ELR (cell line): ENCODE data around the gene AK8.

Source experiments
- DNase-seq: peaks from one replicate; pipeline ENCODE4 v3.0.0-alpha.2; 2015; ENCODE audit warnings: low read depth

AK8 gene, protein sequence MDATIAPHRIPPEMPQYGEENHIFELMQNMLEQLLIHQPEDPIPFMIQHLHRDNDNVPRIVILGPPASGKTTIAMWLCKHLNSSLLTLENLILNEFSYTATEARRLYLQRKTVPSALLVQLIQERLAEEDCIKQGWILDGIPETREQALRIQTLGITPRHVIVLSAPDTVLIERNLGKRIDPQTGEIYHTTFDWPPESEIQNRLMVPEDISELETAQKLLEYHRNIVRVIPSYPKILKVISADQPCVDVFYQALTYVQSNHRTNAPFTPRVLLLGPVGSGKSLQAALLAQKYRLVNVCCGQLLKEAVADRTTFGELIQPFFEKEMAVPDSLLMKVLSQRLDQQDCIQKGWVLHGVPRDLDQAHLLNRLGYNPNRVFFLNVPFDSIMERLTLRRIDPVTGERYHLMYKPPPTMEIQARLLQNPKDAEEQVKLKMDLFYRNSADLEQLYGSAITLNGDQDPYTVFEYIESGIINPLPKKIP

DNA sequence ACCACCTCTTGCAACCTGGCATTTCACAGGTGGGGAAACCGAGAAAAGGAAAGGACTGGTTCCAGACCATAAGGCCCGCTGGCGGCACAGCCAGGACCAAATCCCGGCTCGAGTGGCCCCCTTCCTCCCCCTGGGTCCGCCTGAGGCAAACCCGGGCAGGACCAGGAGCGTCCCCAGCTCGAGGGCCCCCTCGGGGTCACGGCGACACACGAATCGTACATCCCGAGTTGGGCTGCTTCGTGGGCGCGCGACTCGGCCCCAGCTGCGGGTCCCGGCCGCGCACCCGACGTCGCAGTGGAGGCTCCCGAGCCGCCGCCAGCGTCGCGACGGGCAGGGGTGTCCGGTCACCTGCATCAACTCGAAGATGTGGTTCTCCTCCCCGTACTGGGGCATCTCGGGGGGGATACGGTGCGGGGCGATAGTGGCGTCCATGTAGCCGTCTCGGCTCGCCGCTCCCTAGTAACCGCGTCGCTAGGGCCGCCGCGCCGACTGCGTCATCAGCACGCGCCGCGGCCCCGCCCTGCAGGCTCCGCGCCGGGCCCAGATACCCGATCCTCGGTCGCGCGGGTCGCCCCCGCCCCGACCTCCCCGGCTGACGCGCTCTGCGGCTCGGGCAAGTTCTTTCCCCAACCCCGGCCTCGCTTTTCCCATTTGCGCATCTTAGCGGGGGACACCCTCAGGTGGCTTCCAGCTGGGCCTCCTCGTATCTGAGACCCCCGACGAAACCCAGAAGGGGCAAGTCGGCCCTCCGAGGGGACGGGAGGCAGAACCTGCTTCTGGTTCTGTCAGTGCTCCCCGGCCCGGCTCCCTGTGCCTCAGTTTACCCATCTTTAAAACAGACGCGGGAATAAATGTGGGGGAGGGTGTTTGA lies at the start of gene AK8:
Gene AK8, minus strand, starts transcription at position 461 of the 871 bp plus-strand sequence. Its CDS starts 29 bp downstream, at position 432.
- DNase-seq, result peak; percentile 78

DNA sequence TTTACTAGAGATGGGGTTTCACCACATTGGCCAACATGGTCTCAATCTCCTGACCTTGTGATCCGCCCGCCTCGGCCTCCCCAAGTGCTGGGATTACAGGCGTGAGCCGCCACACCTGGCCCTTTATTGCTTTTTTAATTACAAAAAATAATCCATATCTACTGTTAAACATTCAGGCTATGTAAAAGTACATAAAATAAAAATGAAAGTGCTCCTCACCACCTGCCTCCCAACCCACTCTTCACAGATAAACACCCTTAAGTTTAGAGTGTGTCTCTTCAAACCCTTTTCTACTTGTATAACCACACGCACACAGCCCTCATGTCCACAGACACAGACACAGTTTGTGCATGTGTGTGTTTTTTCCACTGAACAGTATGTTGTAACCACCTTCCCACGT lies 49.6 kb upstream of the AK8 start:
- no peak for DNase-seq

DNA sequence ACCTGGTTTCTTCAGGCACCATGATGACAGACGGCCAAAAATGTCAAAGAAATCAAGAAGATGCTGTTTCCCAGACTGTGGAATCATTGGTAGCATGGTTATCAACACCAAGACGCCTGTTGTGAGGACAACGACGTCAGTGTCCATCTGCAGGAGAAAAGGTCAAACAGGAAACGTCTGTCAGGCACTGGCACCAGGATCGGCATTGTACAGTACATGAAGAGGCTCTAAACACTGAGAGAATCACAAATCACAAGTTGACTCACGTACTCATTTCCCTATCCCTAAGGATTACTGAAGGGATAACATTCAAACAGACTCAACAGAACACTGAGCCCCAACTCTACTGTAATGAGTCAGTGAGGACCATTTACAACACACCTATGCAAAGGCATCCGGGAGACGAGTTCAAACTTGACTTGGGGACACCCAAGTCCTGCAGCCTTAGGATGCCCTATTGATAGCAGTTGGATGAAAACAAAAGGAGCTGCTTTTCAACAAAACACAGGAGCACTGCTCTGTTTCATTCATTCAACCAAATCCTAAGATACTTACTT lies 45.3 kb upstream of the AK8 start:
- DNase-seq, result no peak

DNA sequence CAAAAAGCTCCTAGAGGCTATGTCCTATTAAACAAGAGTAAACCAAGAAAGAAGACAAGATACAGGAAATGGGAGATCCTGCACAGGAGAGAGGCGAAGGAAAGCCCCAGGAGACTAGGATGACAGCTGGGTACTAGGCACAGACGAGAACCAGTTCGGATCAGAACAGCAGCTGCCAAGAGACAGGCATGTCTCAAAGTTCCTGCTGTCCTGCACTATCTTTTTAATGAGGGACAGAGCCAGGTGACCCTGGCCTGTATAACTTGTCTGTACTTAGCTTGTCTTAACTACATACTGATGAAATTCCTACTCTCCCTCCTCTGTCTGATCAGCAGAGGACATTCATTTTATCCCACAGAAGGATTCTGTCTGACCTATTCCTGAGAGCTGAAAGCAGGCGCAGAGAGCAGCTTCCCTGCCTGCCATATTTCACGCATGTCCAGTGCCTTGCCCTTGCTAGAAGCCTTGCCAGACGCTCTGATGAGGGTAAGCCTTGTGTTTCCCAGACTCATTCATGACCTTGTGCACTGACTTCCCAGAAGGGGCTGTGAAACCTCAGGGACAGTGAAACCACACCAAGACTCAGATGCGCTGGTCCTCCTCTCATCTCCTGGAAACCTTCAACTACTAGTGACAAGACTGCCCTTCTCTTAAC lies 41.7 kb upstream of the AK8 start:
- DNase-seq, result no peak

DNA sequence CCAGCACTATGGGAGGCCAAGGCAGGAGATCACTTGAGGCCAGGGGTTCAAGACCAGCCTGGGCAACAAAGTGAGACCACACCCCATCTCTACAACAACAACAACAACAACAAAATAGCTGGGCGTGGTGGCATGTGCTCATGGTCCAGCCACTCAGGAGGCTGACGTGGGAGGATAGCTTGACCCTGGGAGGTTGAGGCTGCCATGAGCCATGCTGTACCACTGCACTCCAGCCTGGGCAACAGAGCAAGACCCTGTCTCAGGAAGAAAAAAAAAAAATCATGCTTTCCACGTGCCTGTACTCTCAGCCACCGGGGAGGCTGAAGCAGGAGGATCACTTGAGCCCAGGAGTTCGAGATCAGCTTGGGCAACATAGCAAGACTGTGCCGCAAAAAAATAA lies 36.8 kb upstream of the AK8 start:
- DNase-seq, result no peak

DNA sequence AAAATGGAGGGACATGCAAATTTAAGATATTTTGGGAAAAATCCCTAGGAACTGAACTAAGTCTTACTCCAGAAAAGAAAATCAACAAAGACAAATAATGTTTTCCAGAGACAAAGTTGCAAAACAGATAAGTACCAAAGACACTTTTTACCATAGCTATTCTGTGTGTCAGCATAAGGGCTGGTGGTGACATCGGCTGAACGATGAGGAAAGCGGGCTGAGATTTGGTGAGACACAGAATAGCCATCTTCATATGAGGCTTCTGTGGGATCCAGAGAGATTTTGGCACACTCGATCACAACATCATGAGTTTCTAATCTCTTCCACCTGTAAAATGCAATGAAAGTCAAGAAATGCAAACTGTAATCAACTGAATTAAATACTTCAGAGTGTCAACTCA lies 34.0 kb upstream of the AK8 start:
- DNase-seq, result no peak

DNA sequence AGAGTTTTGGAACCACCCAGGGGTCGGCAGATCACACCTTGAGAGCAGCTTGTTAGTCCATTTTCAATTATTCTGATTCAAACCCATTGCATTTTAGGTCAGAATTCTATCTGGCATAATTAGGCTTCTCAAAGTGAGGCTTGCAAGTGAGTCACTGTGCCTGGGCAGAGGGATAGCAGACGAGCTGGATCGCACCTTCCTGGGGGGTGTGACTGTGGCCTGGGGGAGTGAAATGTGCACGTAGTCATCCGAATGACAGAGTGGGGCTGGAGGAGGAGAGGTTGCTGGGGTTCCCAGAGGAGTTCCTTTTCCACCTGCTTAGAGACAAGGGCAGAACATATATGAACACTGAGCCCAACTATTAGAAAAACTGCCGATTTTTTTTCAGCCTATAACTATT lies 32.3 kb upstream of the AK8 start:
- DNase-seq, result no peak

DNA sequence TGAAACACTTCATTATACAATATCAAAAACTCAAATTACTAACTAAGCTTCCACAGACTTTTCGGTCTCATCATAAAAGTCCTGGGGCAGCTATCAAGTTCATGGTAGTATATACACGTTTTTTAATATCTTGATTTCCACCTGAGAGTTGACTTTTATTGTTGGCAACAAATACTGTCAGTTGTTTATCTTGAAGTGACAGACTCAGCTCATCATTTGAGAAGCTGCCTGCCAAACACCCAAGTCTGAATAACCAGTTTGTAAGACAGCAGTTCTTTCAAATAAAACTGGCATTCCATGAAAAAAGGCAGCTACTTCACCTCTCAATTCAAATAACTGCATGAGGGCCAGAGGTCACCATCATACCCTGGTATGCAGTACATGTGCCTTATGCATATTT lies 31.2 kb upstream of the AK8 start:
- no peak for DNase-seq

DNA sequence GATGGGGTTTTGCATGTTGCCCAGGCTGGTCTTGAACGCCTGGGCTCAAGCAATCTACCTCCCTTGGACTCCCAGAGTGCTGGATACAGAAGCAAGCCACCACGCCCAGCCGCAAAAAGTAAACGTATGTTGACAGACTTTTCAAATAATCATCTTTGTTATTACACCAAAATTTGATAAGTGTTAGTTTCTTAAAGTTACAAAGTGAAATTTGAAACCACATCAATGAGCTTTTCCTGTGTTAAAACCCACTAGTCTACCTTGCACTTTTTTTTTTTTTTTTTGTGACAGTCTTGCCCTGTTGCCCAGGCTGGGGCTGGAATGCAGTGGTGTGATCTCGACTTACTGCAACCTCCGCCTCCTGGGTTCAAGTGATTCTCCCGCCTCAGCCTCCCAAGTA lies 30.6 kb upstream of the AK8 start:
- no peak for DNase-seq

DNA sequence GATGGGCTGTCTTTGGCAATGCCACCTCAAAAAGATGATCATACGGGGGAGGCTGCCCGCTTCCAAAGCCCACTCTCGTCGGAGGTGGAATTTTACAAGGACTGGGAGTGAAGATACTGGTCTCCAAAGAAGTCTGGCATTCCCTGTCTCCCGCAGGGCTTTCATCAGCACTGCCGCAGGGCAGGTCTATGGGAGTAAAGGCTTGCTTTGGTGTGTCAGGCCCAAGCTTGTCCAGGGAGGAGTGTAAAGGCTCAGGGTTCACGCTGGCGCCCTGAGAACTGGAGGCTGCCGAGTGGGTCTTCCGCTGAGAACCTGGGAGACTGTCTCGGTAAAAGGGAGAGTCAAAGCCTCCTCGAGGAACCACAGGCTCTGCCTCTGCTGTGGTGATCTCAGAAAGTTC lies 27.6 kb upstream of the AK8 start:
- no peak for DNase-seq

DNA sequence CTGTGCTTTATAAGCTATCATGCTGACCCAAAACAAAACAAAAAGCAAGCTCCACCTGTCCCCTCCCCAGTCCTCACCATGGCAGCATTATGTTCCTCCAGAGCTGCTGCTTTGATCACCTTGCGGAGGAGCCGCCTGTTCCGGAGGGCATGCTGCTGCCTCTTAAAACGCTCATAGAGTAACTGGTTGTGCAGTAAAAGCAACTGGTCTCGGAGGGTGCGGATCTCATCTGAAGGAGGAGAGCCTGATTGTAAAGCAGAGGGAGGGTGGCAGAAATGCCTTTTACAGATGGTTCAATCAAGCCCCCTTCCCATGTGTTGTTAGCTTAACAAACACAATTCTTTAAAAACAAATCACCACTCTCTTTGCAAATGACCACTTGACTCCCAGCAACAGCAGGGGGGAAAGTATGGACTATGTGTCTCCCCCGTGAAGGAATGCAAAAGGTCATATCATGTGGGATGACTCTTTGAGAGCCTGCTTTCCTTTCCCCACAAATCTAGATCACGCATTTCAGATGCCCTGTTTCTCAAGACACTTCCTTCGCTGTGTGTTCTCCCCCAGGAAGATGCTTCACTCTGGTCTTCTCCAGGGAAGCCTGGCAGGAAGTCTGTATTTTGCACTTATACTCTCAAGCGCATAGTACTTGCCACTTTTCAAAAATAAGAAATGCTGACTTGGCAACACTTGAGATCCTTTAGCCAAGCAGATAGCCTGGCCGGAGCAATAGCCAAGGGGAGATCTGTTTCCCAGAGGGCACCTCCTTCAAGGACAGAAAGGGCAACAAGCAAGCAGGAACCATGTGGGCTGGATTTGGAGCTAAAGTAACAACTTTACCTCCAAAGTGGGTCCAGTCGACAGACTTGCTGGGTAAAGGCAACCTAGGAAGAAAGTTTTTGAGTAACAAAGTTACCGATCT lies 25.7 kb upstream of the AK8 start:
- no peak for DNase-seq

DNA sequence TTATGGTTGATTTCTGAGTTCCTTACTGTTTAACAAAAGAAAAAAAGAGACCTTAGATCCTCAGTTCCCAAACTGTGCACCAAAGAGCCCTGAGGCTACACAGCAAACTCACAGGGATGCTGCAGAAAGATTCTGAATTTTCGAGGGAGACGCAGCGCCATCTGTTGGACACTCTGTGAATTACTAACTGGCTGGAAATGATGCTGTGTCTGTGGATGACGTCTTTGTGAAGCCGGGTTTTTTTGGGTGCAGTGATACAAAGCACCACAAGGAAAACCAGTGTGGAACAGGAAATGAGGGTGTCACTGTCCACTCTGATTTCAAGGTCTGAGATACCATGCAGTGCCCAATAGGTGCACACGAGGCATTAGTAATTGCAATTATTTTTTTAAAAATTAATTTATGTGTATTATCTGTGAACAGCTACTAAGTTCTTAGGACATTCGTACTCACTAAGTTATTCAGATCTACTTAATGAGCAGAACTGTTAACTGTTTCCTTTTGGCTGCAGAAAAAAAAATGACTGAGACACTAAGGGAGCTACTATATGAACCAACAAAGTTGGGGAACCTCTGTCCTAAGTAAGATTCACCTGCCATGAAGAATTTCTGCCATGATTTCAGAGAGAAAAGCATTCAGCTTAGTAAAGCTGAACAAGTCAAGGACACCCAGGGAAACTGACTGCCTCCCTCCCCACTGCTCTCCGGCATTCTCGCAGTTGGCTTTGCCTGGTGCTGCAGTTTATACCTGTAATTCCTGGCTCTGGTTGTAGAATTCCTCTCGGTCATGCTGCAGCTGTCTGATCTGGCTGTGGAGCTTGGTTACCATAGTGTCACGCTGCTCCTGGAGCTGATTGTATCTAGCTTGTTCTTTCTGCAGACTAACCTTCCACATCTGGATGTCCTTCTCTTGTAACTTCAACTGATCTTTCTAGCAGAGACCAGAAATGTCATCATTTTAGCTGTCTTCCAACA lies 24.1 kb upstream of the AK8 start:
- DNase-seq, result peak; percentile 90

DNA sequence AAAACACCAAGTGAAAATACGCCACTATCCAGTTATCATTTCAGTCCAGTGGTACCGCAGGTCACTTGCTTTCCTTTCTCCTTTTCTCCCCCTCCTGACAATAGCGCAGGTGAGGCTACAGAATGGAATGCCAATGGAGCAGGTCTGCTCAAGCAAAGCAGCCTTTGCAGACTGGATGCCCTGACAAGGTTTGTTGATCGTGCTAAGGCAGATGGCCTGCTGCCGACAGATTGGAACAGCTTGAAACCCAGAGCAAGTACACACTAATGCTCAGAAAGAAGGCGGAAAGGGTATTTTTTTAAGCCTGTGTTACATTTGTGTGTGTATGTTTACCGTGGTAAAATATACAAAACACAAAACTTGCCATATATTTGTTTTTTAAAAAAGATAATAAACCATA lies 20.0 kb upstream of the AK8 start:
- DNase-seq, result no peak

DNA sequence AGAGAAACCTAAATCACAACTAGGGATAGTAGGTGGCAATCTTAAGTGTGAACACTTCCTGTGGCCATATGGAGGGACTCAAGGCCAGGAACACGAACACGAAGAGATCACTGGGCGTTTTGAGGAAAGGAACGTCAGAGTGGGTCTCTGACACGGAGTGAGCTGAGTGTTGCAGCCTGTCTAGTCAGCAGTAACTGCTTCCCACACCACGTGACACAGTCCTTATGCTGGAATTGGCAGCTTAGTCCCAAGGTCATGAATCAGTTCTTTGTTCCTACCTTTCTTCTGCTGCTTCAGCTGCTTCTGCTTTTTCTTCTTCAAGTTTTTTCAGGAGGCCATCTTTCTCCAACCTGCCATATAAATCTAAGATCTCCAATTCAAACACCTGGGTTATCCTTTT lies 18.8 kb upstream of the AK8 start:
- DNase-seq, result no peak

DNA sequence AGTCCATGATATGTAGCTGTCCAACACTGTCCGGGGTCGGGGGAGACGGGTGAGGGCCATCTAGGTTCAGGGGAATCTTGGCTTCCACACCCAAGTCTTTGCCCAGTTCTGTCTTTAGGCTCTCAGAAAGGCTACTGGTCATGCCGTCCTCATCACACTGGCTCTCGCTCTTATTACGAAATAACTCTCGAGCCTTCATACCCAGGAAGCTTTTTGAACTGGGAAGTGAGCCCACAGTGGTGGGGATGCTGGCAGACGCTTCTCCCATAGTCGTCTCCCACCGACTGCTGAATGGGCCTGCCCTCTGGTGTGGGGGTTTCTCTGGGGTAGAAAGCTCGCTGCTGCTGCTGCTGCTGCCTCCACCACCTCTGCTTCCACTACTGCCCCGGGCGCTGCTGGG lies 18.2 kb upstream of the AK8 start:
- DNase-seq, result no peak

DNA sequence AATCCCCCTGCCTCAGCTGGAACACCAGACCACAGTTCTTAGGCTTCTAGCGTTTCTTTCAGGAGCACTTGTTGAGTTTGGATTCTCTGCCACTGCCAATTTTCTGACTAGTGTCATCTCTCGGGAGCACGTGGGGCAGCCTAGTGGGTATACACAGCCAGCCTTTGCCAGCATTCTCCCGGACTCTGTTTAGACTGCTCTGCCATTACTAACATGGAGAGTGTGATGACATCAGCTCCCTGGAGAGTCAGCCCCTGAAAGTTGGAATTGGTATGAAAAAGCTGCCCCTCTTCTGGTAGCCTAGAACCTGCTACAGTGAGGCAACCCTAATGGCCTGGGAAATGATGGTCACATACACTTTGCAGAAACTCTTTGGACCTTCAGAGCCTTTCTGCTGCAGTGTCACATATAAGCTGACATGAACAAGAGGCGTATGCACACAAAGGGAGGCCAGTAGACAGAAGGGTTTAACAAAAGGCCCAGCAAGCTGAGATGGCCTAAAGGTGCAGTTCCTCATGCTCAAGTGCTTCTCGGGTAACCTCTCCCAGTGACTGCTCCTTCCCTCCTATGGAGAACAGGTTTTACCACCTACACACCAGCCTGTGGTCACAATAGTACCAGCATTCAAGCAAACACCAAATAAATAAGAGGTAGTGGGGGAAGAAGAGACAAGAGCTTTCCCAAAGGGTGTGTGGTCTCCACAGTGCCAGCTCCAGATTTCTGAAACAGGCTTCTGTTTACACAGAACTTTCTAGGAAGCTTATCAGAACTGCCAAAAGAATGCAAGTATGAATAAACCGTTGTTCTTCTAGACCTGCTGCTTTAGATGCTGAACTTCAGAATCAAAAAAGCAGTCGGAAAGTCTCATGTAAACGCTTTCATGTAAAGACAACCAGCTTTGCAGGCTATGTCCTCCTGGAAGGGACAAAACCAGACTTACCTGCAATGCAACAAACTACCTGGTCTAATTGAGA lies 17.1 kb upstream of the AK8 start:
- DNase-seq, result no peak

DNA sequence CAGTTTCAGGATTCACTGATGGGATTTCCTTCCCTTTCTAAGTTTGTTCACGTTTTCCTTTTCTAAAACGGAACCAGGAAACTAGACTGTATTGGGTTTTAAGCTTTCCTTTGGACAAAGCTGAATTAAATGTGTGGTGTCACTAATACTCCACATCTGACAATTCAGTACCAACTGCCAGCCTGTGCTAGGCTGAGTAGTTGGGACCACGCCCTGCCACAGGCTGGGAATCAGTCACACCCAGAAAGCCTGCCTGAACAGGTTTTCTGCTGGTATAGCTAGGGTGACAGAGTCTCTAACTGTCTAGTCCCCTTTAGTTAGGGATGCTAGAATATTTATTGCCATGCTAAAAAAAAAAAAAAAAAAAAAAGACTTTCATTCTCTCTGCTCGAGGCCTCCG lies 16.3 kb upstream of the AK8 start:
- no peak for DNase-seq

DNA sequence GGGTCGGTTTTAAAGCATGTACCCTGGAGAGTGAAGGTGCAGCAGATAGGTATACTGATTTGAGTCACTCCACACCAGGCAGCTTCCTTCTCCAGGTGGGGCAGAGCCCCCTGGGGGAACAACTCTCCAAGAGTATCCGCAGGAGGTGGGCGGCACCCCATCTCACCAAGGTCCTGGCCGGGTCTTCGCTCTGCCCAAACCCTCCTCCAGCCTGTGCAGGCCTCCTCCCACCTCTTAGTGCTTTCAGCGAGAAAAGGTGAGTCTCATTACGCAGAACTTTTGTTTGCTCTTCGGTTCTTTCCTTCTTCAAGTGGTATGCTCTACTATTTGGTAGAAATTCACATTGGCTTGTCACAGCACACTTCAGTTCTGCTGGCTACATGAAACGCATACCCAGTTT lies 14.3 kb upstream of the AK8 start:
- no peak for DNase-seq

DNA sequence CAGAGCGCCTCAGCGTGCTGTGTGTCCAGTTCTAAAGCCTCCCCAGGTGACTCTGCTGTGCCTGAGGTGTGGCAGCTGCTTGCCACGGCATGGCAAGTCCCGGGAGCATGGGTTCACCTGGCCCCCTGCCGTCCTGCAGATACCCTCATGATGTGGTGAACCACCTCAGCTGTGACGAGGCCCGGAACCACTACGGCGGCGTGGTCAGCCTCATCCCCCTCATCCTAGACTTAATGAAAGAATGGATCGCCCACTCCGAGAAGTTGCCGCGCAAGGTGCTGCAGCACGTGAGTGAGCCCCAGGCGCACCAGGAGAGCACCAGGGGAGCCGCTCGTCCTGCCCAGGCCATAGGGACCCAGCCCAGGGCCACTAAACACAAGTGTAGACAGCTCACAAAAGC lies 10.1 kb upstream of the AK8 start:
- no peak for DNase-seq
